ENCODE data around the gene IRF2. TPM values are rescaled to one million over a fixed set of nuclear protein-coding genes. Genes with fewer than 3 reads are reported as not detected.
A peak's percentile ranks its signal among the peaks of the same experiment; 100 is the strongest.

IRF2 gene
- total RNA-seq, 2 experiments from 2014 or later = 48.1 to 50.9 TPM

GRCh38 chr4:184460499-184461285, 13.7 kb downstream of the IRF2 start:
- peaks cover 7% of the 10 kb centered on the region for H3K36me3 Mint-ChIP-seq
- no peak for DNase-seq
- peaks cover 66% of the 10 kb centered on the region for H3K4me1 Mint-ChIP-seq (ENCODE audit: low read depth)
- H3K27me3 Mint-ChIP-seq = no peaks in the 10 kb centered on the region
- H3K27ac Mint-ChIP-seq = peak overlapping the region; percentile 15
- H3K9me3 Mint-ChIP-seq = no peaks in the 10 kb centered on the region
- no peak overlapping the region for H3K4me3 Mint-ChIP-seq
- ChIA-PET CTCF (interaction anchor here (1.5 to 2.5 kb wide), 3 partner anchors 52 to 196 kb away, joined by 3 to 10 read pairs (median 4); no protein-coding TSS in a partner anchor), POLR2A (interaction anchor here (1.6 to 3.5 kb wide), 2 partner anchors 14 to 40 kb away, joined by 14 to 20 read pairs; partner anchors contain the start of gene IRF2)
- intact Hi-C loops (cut with micrococcal nuclease) = no loop called here

- peaks cover 7% of the 10 kb centered on the region for H3K36me3 Mint-ChIP-seq
These were observed 14.9 kb downstream of the IRF2 start for GRCh38 chr4:184459413-184459812.

GRCh38 chr4:184457535-184458249, 16.7 kb downstream of the IRF2 start:
- CTCF ChIA-PET = no interaction called here
- H3K9me3 Mint-ChIP-seq = no peaks in the 10 kb centered on the region
- POLR2A ChIA-PET = interaction anchor here (3.5 kb wide), 1 partner anchor 17 kb away, joined by 20 read pairs; the partner anchor contains the start of gene IRF2
- H3K4me3 Mint-ChIP-seq = no peak overlapping the region
- no peak overlapping the region for H3K27ac Mint-ChIP-seq
- no peaks in the 10 kb centered on the region for H3K27me3 Mint-ChIP-seq
- intact Hi-C loops (cut with micrococcal nuclease) = loop anchor here (2.0 kb wide), 1 partner anchor 15 kb away; no protein-coding TSS in a partner anchor
- H3K36me3 Mint-ChIP-seq = peaks cover 7% of the 10 kb centered on the region
- DNase-seq = no peak
- peaks cover 74% of the 10 kb centered on the region for H3K4me1 Mint-ChIP-seq (ENCODE audit: low read depth)

More at GRCh38 chr4:184459413-184459812, 14.9 kb downstream of the IRF2 start:
- ChIA-PET CTCF (interaction anchor here (0.6 to 2.5 kb wide), 7 partner anchors 26 to 195 kb away, joined by 3 to 10 read pairs (median 3); no protein-coding TSS in a partner anchor), POLR2A (interaction anchor here (0.6 to 3.5 kb wide), 5 partner anchors 16 to 275 kb away, joined by 3 to 20 read pairs (median 4); partner anchors contain the start of genes CENPU and IRF2)
- Mint-ChIP-seq H3K27ac (peak overlapping the region; percentile 78), H3K27me3 (no peaks in the 10 kb centered on the region), H3K4me3 (peak overlapping the region; percentile 2), H3K4me1 (ENCODE audit: low read depth) (peaks cover 69% of the 10 kb centered on the region), H3K9me3 (no peaks in the 10 kb centered on the region)
- intact Hi-C loops (cut with micrococcal nuclease) = loop anchor here (1.0 to 2.0 kb wide), 2 partner anchors 13 to 38 kb away; no protein-coding TSS in a partner anchor
- no peak for DNase-seq

- Mint-ChIP-seq H3K4me3 (no peak overlapping the region), H3K27me3 (no peaks in the 10 kb centered on the region), H3K27ac (no peak overlapping the region), H3K4me1 (ENCODE audit: low read depth) (peaks cover 76% of the 10 kb centered on the region), H3K36me3 (peaks cover 5% of the 10 kb centered on the region), H3K9me3 (no peaks in the 10 kb centered on the region)
- CTCF ChIA-PET = interaction anchor here (0.9 kb wide), 1 partner anchor 15 kb away, joined by 3 read pairs; no protein-coding TSS in a partner anchor
- POLR2A ChIA-PET = no interaction called here
- intact Hi-C loops (cut with micrococcal nuclease) = no loop called here
- DNase-seq = no peak
These were observed 18.0 kb downstream of the IRF2 start for GRCh38 chr4:184456337-184456736.

GRCh38 chr4:184455299-184455698, 19.1 kb downstream of the IRF2 start:
- H3K27ac Mint-ChIP-seq = no peak overlapping the region
- peaks cover 74% of the 10 kb centered on the region for H3K4me1 Mint-ChIP-seq (ENCODE audit: low read depth)

GRCh38 chr4:184453365-184454160, 20.8 kb downstream of the IRF2 start:
- POLR2A ChIA-PET = interaction anchor here (0.9 kb wide), 2 partner anchors 21 kb away, joined by 3 to 4 read pairs; partner anchors contain the start of gene IRF2
- CTCF ChIA-PET = interaction anchor here (1.3 kb wide), 1 partner anchor 170 kb away, joined by 4 read pairs; no protein-coding TSS in a partner anchor
- Mint-ChIP-seq H3K4me1 (ENCODE audit: low read depth) (peaks cover 74% of the 10 kb centered on the region), H3K9me3 (no peaks in the 10 kb centered on the region), H3K4me3 (peak overlapping the region; percentile 33), H3K27me3 (no peaks in the 10 kb centered on the region), H3K36me3 (peaks cover 12% of the 10 kb centered on the region), H3K27ac (peak overlapping the region; percentile 85)
- intact Hi-C loops (cut with micrococcal nuclease) = no loop called here
- peak; percentile 54 for DNase-seq

More at GRCh38 chr4:184455299-184455698, 19.1 kb downstream of the IRF2 start:
- Mint-ChIP-seq H3K9me3 (no peaks in the 10 kb centered on the region), H3K27me3 (no peaks in the 10 kb centered on the region), H3K4me3 (no peak overlapping the region), H3K36me3 (peaks cover 5% of the 10 kb centered on the region)
- intact Hi-C loops (cut with micrococcal nuclease) = no loop called here
- ChIA-PET POLR2A (interaction anchor here (0.9 kb wide), 1 partner anchor 14 kb away, joined by 3 read pairs; no protein-coding TSS in a partner anchor), CTCF (interaction anchor here (0.9 kb wide), 1 partner anchor 14 kb away, joined by 3 read pairs; no protein-coding TSS in a partner anchor)
- DNase-seq = no peak

- no peaks in the 10 kb centered on the region for H3K27me3 Mint-ChIP-seq
- H3K36me3 Mint-ChIP-seq = peaks cover 16% of the 10 kb centered on the region
- H3K4me3 Mint-ChIP-seq = no peak overlapping the region
- peaks cover 73% of the 10 kb centered on the region for H3K4me1 Mint-ChIP-seq (ENCODE audit: low read depth)
- CTCF ChIA-PET = interaction anchor here (1.3 kb wide), 1 partner anchor 170 kb away, joined by 4 read pairs; no protein-coding TSS in a partner anchor
- H3K9me3 Mint-ChIP-seq = no peaks in the 10 kb centered on the region
- intact Hi-C loops (cut with micrococcal nuclease) = no loop called here
- no peak overlapping the region for H3K27ac Mint-ChIP-seq
- DNase-seq = no peak
- POLR2A ChIA-PET = interaction anchor here (0.9 kb wide), 1 partner anchor 22 kb away, joined by 4 read pairs; the partner anchor contains the start of gene IRF2
These were observed 21.6 kb downstream of the IRF2 start for GRCh38 chr4:184452740-184453139.

GRCh38 chr4:184451726-184452125, 22.6 kb downstream of the IRF2 start:
- ChIA-PET POLR2A (no interaction called here), CTCF (interaction anchor here (0.7 kb wide), 1 partner anchor 94 kb away, joined by 3 read pairs; no protein-coding TSS in a partner anchor)
- Mint-ChIP-seq H3K27ac (no peak overlapping the region), H3K36me3 (peaks cover 18% of the 10 kb centered on the region), H3K4me3 (no peak overlapping the region), H3K4me1 (ENCODE audit: low read depth) (peaks cover 76% of the 10 kb centered on the region), H3K27me3 (no peaks in the 10 kb centered on the region), H3K9me3 (no peaks in the 10 kb centered on the region)
- no peak for DNase-seq
- intact Hi-C loops (cut with micrococcal nuclease) = no loop called here

- POLR2A ChIA-PET = no interaction called here
- H3K4me1 Mint-ChIP-seq (ENCODE audit: low read depth) = peaks cover 79% of the 10 kb centered on the region
- no peak overlapping the region for H3K27ac Mint-ChIP-seq
- intact Hi-C loops (cut with micrococcal nuclease) = no loop called here
- peaks cover 22% of the 10 kb centered on the region for H3K36me3 Mint-ChIP-seq
- CTCF ChIA-PET = interaction anchor here (0.5 kb wide), 1 partner anchor 973 kb away, joined by 4 read pairs; no protein-coding TSS in a partner anchor
- no peak overlapping the region for H3K4me3 Mint-ChIP-seq
- no peaks in the 10 kb centered on the region for H3K9me3 Mint-ChIP-seq
- DNase-seq = no peak
- H3K27me3 Mint-ChIP-seq = no peaks in the 10 kb centered on the region
These were observed 23.4 kb downstream of the IRF2 start for GRCh38 chr4:184450743-184451535.

GRCh38 chr4:184450045-184450444, 24.3 kb downstream of the IRF2 start:
- Mint-ChIP-seq H3K36me3 (peaks cover 22% of the 10 kb centered on the region), H3K4me3 (no peak overlapping the region), H3K4me1 (ENCODE audit: low read depth) (peaks cover 80% of the 10 kb centered on the region), H3K27me3 (no peaks in the 10 kb centered on the region), H3K9me3 (no peaks in the 10 kb centered on the region), H3K27ac (no peak overlapping the region)
- no peak for DNase-seq
- intact Hi-C loops (cut with micrococcal nuclease) = no loop called here
- POLR2A ChIA-PET = no interaction called here
- CTCF ChIA-PET = interaction anchor here (1.1 kb wide), 1 partner anchor 15 kb away, joined by 4 read pairs; no protein-coding TSS in a partner anchor

Data from activated CD4-positive, alpha-beta memory T cell treated with anti-CD3 and anti-CD28 coated beads for 36 hours (primary cell).